ENCODE data around the gene SUN5. TPM values are rescaled to one million over a fixed set of nuclear protein-coding genes. Genes with fewer than 3 reads are reported as not detected.

Gene SUN5
- total RNA-seq, 2 experiments from 2014 or later: not detected

DNA sequence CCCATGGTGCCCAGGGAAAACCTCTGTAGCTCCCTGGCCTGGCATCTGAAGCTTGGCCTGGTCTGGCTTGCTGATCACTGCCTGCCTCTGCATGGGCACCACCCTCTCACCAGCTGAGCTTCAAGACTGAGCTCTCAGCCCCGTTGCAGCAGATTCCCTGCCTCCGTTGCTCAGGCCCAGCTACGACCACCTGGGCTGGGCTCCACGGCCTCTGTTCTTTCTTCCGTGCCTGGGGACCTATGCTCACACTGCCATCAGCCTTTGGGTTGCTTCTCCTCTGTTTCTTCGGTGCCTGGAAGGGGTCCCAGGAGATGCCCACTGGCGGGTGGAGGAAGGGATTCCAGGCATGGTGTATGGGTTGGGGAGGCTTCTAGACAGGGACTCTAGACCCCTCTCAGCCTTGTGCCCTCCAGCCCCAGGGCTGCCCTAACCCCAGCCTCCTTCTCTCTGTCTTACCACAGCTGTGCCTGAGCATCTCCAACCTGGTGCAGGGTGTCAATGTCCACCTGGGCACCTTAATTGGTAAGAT, 12.4 kb upstream of the SUN5 start:
- ChIA-PET POLR2A (no interaction called here), CTCF (no interaction called here)
- intact Hi-C loops (cut with micrococcal nuclease): no loop called here
- Mint-ChIP-seq H3K36me3 (ENCODE audit: low read depth) (no peaks in the 10 kb centered on the region), H3K27me3 (no peaks in the 10 kb centered on the region), H3K27ac (no peak overlapping the region), H3K4me1 (ENCODE audit: low read depth) (no peaks in the 10 kb centered on the region), H3K9me3 (no peaks in the 10 kb centered on the region), H3K4me3 (no peak overlapping the region)
- TF ChIP-seq, protein P1, sequence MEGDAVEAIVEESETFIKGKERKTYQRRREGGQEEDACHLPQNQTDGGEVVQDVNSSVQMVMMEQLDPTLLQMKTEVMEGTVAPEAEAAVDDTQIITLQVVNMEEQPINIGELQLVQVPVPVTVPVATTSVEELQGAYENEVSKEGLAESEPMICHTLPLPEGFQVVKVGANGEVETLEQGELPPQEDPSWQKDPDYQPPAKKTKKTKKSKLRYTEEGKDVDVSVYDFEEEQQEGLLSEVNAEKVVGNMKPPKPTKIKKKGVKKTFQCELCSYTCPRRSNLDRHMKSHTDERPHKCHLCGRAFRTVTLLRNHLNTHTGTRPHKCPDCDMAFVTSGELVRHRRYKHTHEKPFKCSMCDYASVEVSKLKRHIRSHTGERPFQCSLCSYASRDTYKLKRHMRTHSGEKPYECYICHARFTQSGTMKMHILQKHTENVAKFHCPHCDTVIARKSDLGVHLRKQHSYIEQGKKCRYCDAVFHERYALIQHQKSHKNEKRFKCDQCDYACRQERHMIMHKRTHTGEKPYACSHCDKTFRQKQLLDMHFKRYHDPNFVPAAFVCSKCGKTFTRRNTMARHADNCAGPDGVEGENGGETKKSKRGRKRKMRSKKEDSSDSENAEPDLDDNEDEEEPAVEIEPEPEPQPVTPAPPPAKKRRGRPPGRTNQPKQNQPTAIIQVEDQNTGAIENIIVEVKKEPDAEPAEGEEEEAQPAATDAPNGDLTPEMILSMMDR (IDR thresholded peaks at IDR 0.05): no peak
- DNase-seq (no peak), ATAC-seq (no peak)

DNA sequence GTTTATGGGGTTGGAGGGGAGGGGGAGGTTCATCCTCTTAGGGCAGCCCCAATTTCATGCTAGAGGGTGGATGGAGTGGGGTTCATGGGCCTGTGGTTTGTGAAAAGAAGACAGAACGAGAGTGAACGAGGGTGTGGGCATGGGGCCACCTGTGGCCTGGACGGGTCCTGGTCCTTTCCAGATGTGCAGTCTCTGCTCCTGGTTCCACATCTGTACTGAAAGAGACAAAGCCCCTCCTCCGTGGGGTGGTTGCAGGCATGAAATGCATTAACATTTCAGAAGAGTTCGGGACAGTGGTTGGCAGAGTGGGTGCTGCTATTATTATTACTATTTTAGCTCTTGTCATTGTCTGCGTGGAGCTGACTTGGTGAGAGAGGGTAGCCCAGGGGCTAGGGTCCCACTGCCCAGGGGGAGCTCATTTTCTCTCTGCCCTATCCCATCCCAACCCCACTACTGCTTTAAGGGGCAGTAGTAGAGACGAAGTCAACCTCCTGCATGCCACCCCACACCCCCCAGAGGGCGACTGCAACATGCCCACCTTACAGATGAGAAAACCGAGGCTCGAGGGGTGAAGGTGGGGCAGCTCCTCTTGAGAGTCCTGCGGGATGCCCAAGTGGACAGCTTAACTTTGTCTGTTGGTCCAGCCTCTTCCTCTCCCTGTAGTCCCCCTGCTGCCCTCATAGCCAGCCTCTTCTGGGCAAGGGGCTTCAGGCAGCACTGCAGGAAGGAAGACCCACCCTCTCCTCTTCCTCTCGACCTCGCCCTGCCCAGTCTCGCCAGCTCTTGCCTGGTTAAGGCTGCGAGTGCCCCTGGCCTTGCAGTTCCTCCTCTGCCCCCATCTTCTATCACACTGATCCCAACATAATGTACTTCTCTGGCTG, 11.7 kb upstream of the SUN5 start:
- no peaks in the 10 kb centered on the region for H3K36me3 Mint-ChIP-seq (ENCODE audit: low read depth)
- H3K4me1 Mint-ChIP-seq (ENCODE audit: low read depth): no peaks in the 10 kb centered on the region
- no peak for DNase-seq
- ATAC-seq: no peak
- H3K27ac Mint-ChIP-seq: no peak overlapping the region
- H3K27me3 Mint-ChIP-seq: no peaks in the 10 kb centered on the region
- intact Hi-C loops (cut with micrococcal nuclease): no loop called here
- CTCF ChIA-PET: no interaction called here
- H3K4me3 Mint-ChIP-seq: no peak overlapping the region
- TF ChIP-seq, protein P1 (IDR thresholded peaks at IDR 0.05): no peak
- H3K9me3 Mint-ChIP-seq: no peaks in the 10 kb centered on the region
- POLR2A ChIA-PET: no interaction called here

DNA sequence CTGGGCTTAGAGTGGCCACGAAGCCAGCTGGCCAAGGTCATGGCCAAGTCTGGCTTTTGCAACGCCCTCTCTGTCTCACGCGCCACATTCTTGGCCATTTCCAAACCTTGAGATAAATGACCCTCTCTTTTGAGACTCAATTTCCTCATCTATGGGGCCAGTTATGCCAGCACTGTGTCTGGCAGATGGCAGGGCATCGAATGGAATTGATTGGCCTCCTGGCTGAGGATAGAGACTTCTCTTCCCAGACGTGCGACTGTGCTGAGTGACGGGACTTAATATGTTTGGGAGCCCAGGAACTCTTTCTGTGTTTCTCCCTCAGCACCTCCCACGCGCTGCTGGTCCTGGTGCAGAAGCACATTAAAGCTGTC, 10.9 kb upstream of the SUN5 start:
- no peaks in the 10 kb centered on the region for H3K27me3 Mint-ChIP-seq
- TF ChIP-seq, protein P1 (IDR thresholded peaks at IDR 0.05): no peak
- no peak overlapping the region for H3K27ac Mint-ChIP-seq
- H3K36me3 Mint-ChIP-seq (ENCODE audit: low read depth): no peaks in the 10 kb centered on the region
- H3K4me1 Mint-ChIP-seq (ENCODE audit: low read depth): no peaks in the 10 kb centered on the region
- CTCF ChIA-PET: interaction anchor here (0.9 to 1.9 kb wide), 2 partner anchors 10 to 114 kb away, joined by 3 to 5 read pairs; no protein-coding TSS in a partner anchor
- intact Hi-C loops (cut with micrococcal nuclease): no loop called here
- DNase-seq (no peak), ATAC-seq (no peak)
- no peak overlapping the region for H3K4me3 Mint-ChIP-seq
- H3K9me3 Mint-ChIP-seq: no peaks in the 10 kb centered on the region
- POLR2A ChIA-PET: no interaction called here

DNA sequence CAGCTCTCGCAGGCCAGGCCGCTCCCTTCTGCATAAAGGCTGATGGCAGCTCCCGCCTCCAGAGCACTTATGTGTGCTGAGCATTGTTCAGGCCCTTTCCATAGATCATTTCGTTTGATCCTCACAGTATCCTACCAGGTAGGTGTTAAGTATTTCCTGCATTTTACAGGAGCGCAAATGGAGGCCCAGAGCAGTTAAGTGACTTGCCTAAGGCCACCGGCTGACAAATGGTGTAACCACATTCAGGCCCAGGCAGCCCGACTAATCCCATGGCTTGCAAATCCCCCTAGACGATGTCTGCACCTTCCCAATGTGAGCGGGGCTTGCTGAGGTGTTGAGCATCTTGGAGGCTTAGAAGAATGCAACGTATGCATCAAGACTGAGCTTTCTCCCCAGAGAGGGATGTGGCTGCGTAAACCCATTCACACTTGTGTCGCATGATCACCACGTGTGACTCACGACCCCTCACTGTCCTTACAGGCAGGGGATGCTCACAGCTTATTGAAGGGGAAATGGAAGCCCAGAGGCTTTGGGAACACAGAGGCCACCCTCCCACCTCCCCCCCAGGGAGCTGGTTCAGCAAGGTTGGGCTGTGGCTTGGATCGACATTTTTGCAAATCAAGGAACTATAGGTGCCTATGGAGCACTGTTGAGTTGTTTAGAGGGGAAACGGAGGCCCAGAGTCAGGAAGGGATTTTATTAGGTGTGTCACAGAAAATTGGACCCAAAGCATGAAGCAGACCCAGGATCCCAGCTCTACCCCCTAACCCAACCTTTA, 10.3 kb upstream of the SUN5 start:
- intact Hi-C loops (cut with micrococcal nuclease): no loop called here
- no peak for ATAC-seq
- no peak overlapping the region for H3K4me3 Mint-ChIP-seq
- POLR2A ChIA-PET: interaction anchor here (0.7 kb wide), 1 partner anchor 95 kb away, joined by 3 read pairs; no protein-coding TSS in a partner anchor
- no peak overlapping the region for H3K27ac Mint-ChIP-seq
- H3K36me3 Mint-ChIP-seq (ENCODE audit: low read depth): no peaks in the 10 kb centered on the region
- H3K27me3 Mint-ChIP-seq: no peaks in the 10 kb centered on the region
- H3K4me1 Mint-ChIP-seq (ENCODE audit: low read depth): no peaks in the 10 kb centered on the region
- CTCF ChIA-PET: interaction anchor here (0.9 to 1.9 kb wide), 2 partner anchors 10 to 113 kb away, joined by 3 to 5 read pairs; no protein-coding TSS in a partner anchor
- TF ChIP-seq, protein P1 (IDR thresholded peaks at IDR 0.05): no peak
- DNase-seq: no peak
- no peaks in the 10 kb centered on the region for H3K9me3 Mint-ChIP-seq

All from activated CD8-positive, alpha-beta T cell treated with anti-CD3 and anti-CD28 coated beads for 36 hours (primary cell).